HG03108 (cell line): Measurements from ENCODE around the gene BCL3.

ENCODE experiments used
- ATAC-seq: cut with Tn5 transposase; IDR thresholded peaks from one replicate; pipeline ENCODE4 v1.9.1; 2021; ENCODE audit warnings: moderate library complexity; ENCODE audit not compliant: unreplicated experiment

BCL3 gene

GRCh38 chr19:44741258-44741731, 7.2 kb upstream of the BCL3 start:
- ATAC-seq = no peak

GRCh38 chr19:44741841-44742329, 6.6 kb upstream of the BCL3 start:
- ATAC-seq = no peak

DNA sequence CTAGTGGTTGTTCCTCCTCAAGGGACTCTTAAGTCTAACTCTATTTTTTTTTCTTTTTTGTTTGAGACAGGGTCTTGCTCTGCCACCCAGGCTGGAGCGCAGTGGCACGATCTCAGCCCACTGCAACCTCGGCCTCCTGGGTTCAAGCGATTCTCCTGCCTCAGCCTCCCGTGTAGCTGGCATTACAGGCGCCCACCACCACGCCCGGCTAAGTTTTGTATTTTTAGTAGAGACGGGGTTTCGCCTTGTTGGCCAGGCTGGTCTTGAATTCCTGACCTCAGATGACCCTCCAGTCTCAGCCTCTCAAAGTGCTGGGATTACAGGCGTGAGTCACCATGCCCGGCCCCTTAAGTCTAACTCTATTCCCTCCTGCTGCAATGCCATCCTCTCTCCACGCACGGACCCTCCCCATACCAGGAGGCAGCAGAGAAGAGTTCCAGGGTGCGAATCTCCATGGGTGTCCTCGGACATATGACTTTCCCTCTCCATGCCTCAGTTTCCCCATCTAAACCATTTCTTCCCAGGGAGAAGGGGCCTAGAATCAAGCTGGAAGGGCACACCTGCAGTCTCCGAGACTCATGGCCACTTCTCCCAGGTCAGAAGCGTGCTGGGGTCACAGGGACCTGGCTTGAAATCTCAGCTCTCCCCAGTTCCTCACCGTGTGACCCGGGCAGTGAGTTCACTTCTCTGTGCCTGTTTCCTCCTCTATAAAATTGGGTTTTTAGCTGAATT, 6.0 kb upstream of the BCL3 start:
- no peak for ATAC-seq

GRCh38 chr19:44744871-44745332, 3.6 kb upstream of the BCL3 start:
- ATAC-seq = no peak

DNA sequence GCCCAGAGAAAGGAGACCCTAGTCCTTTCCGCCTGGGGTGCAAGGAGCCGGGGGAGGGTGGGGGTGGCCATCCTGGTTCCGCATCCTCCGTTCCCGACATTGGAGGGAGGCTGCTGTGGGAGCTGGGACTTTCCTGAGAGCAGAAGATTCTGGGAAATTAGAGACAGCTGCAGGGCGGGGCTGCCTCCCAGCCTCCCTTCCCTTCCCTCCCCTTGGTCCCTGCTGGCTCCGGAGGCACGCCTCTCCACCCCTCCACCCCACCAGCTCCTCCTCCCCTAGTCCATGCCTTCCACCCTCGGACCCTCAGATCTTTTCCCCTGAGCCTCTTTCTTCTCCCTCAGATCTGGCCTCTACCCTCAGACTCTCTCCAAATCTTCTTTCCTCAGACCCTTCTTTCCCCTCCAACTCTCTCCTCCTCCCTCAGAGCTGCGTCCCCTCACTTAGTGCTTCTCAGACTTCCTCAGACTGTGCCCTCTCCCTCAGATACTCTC, 3.1 kb upstream of the BCL3 start:
- ATAC-seq = no peak

- ATAC-seq = no peak
These were observed 2.5 kb upstream of the BCL3 start for GRCh38 chr19:44745887-44746600.

DNA sequence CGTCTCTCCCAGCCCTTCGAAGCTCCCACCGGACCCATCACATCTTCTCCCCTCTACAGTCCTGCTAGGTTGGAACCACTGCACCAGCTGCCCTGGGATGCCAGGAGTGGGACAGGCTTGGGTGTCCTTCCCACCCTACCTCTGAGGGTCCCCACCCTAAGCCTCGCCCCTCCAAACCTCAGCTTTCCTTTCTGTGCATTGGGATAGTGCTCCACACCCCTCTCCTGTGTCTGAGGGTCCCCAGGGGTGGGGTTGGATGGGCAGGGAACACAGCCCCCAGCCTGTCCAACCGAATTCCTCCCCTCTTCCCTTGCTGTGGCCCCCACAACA, 1.9 kb upstream of the BCL3 start:
- ATAC-seq = no peak

- no peak for ATAC-seq
These were observed 1.4 kb upstream of the BCL3 start for GRCh38 chr19:44746946-44747738.

DNA sequence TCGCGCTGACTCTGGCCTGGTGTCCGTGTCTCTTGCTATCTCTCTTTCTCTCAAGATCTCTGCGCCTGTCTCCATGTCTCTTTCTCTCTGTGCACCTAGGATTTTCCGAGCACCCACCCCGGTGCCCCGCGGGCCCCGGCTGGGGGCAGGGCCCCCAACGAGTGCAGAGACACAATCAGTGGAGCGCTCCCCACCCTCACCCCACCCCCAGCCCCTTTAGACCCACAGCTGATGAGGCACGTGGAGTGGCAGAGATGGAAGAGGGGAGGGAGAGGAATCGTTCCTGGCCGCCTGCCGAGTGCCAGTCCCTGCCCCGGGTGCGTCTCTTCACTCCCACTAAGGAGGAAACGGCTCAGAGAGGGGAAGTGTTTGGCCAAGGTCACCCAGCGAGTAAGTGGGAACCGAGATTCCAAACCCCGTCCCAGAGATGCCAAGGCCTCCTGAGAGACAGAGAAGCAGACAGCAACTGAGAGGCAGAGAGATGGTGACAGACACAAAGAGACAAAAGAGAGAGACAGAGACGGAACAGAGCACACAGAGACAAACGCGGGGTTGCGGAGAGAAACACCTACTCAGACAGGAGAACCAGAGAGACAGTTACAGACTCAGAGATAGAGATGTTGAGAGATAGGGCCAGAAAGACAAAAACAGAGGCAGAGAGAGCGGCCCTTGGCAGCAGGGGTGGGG, 626 bp upstream of the BCL3 start:
- ATAC-seq = peak; percentile 0

- no peak for ATAC-seq
These were observed 784 bp downstream of the BCL3 start for GRCh38 chr19:44749292-44749691.

DNA sequence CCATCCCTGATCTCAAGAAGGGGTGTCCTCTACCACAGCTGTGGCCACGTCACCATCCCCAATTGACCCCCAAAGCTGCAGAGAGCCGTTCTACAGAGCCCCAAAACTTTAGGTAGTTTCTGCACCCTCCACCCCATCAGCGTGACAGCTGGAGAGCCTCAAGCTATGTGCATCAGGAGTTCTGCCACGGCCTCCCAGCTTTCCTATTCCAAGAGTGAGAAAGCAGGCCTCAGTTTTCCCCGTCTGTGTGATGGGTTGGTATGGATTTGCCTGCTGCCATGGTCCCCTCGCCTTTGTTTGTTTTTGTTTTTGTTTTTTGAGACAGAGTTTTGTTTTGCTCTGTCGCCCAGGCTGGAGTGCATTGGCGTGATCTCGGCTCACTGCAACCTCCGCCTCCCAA, 1.5 kb downstream of the BCL3 start:
- ATAC-seq = no peak

- ATAC-seq = no peak
These were observed 3.8 kb downstream of the BCL3 start for GRCh38 chr19:44752123-44752815.

GRCh38 chr19:44752816-44753625, 4.5 kb downstream of the BCL3 start:
- peak; percentile 46 for ATAC-seq

- no peak for ATAC-seq
These were observed 5.1 kb downstream of the BCL3 start for GRCh38 chr19:44753626-44753931.

- no peak for ATAC-seq
These were observed 5.6 kb downstream of the BCL3 start for GRCh38 chr19:44753932-44754749.

GRCh38 chr19:44754750-44755080, 6.2 kb downstream of the BCL3 start:
- no peak for ATAC-seq

DNA sequence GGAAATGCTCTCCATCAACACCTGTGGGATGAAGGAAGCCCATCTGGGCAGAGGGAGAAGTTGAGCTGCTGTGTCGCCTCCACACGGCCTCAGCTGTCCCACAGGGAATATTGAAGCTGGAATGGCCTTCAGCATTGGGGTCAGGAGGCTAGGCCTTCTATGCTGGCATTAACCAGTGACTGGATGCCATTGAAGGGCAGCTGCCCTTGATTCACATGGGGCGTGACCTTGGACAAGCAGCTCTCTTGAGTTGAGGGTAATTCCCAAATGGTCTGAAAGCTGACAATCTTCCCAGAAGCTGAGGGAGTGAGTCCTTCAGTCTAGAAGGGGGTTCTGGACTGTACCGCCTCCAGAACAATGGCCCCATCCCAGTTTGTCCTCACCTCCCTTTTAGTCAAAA, 6.7 kb downstream of the BCL3 start:
- no peak for ATAC-seq

- no peak for ATAC-seq
These were observed 7.6 kb downstream of the BCL3 start for GRCh38 chr19:44756089-44756562.
